HepG2 (cell line): ENCODE measurements around the gene AP2B1. TPM values are rescaled to one million over a fixed set of nuclear protein-coding genes. Genes with fewer than 3 reads are reported as not detected.

Source experiments
- ATAC-seq: fragments of 200-7000 bp; cut with Tn5 transposase; 3 replicates; pipeline ENCODE4 v1.9.1; 2020; ENCODE audit warnings: mild to moderate bottlenecking, moderate library complexity
- BruUV-seq: library from RNA; stranded (reverse); fragments of 400-500 nt; replicated peaks from 2 replicates; lab custom pipeline; 2021; lab: Mats Ljungman, UMichigan
- CTCF ChIA-PET: fragments of 300-600 bp; formaldehyde crosslinking; extraction: SDS; loops from one replicate; lab custom pipeline; 2021; ENCODE audit warnings: low total read pairs, inconsistent platforms, low intra/inter-chr PET ratio; lab: Yijun Ruan, JAX
- POLR2A ChIA-PET: fragments of 350-600 bp; sonication (Branson Sonifier 250); formaldehyde crosslinking; loops from one replicate; lab custom pipeline; 2020; ENCODE audit warnings: antibody characterized with exemption, inconsistent platforms; lab: Yijun Ruan, JAX
- DNase-seq: peaks from one replicate; pipeline ENCODE4 v3.0.0-alpha.2; 2015; ENCODE audit warnings: low spot score
- FAIRE-seq: peaks from 3 replicates; lab custom pipeline; 2011; peaks lifted over from hg19 to GRCh38; lab: Jason Lieb, UNC
- H2AFZ ChIP-seq: one replicate; pipeline ENCODE4 v1.6.1; 2011; ENCODE audit warnings: low read length, inconsistent platforms
- H3K27ac ChIP-seq: fragments of 300-600 bp; 3 replicates; pipeline ENCODE4 v1.8.0; 2011; ENCODE audit warnings: mixed run types, mild to moderate bottlenecking, mixed read lengths, low read length, inconsistent platforms; ENCODE audit not compliant: insufficient read depth; ENCODE audit errors: extremely low read length
- H3K27me3 ChIP-seq, 2 experiments: fragments of 200-600 bp in 1 of 2; 2 replicates in 1 of 2; 3 replicates in 1 of 2; pipeline versions ENCODE4 v1.6.0 to v1.8.0; 2011; ENCODE audit warnings: low read length in 2 of 2, mild to moderate bottlenecking in 2 of 2, moderate library complexity in 2 of 2, inconsistent platforms in 1 of 2; ENCODE audit not compliant: insufficient read depth in 2 of 2, control insufficient read depth in 1 of 2
- H3K36me3 ChIP-seq, 2 experiments: fragments of 200-600 bp in 1 of 2; replicated peaks in 1 of 2; 2 replicates in 1 of 2; 3 replicates in 1 of 2; pipeline versions ENCODE4 v1.5.1 to v1.8.0; 2011; ENCODE audit warnings: low read length in 2 of 2, inconsistent platforms in 1 of 2; ENCODE audit not compliant: insufficient read depth in 2 of 2, control insufficient read depth in 1 of 2
- H3K4me1 ChIP-seq: 2 replicates; pipeline ENCODE4 v1.5.1; 2012; ENCODE audit warnings: low read length, inconsistent platforms; ENCODE audit not compliant: insufficient read depth
- H3K4me2 ChIP-seq: 2 replicates; pipeline ENCODE4 v1.6.0; 2011; ENCODE audit warnings: low read depth, low read length, inconsistent platforms
- H3K4me3 ChIP-seq, 3 experiments: fragments of 200-600 bp in 1 of 3; sonication (generic), shearing (Covaris generic) in 1 of 3; replicated peaks in 1 of 3; 2 replicates each; pipeline ENCODE4 v1.5.1; 2011 to 2016; ENCODE audit warnings: low read length in 3 of 3, inconsistent platforms in 2 of 3, low read depth in 2 of 3, mild to moderate bottlenecking in 2 of 3, control low read depth in 1 of 3, mixed read lengths in 1 of 3; ENCODE audit not compliant: insufficient read depth in 1 of 3
- H3K79me2 ChIP-seq: one replicate; pipeline ENCODE4 v1.6.1; 2011; ENCODE audit warnings: low read length, inconsistent platforms; ENCODE audit not compliant: insufficient read depth
- H3K9ac ChIP-seq: 2 replicates; pipeline ENCODE4 v1.6.0; 2011; ENCODE audit warnings: mild to moderate bottlenecking, low read depth, low read length, inconsistent platforms; ENCODE audit not compliant: insufficient read depth
- H3K9me3 ChIP-seq: 2 replicates; pipeline ENCODE4 v1.5.1; 2012; ENCODE audit warnings: mild to moderate bottlenecking, low read length
- H4K20me1 ChIP-seq: 2 replicates; pipeline ENCODE4 v1.6.0; 2011; ENCODE audit warnings: inconsistent platforms, mild to moderate bottlenecking, low read length, moderate library complexity; ENCODE audit not compliant: insufficient read depth
- CHCHD3 ChIP-seq: sonication (generic); formaldehyde crosslinking; IDR thresholded peaks from 2 replicates; pipeline ENCODE4 v1.8.0; 2022; ENCODE audit warnings: mild to moderate bottlenecking, missing genetic modification reagents, moderate library complexity
- HDAC1 ChIP-seq: sonication (generic); formaldehyde crosslinking; IDR thresholded peaks from 2 replicates; pipeline ENCODE4 v1.5.1; 2020; ENCODE audit warnings: mild to moderate bottlenecking, missing genetic modification reagents
- HMGA1 ChIP-seq: sonication (generic); formaldehyde crosslinking; conservative IDR thresholded peaks from 2 replicates; pipeline ENCODE4 v1.4.0; 2020; ENCODE audit warnings: missing genetic modification reagents
- KDM1A ChIP-seq: IDR thresholded peaks from 2 replicates; pipeline ENCODE4 v1.6.1; 2016; ENCODE audit warnings: missing compliant biosample characterization
- RFX3 ChIP-seq: IDR thresholded peaks from 2 replicates; pipeline ENCODE4 v1.6.1; 2016; ENCODE audit warnings: missing biosample characterization, missing genetic modification reagents
- RNF219 ChIP-seq: sonication (generic); formaldehyde crosslinking; IDR thresholded peaks from 2 replicates; pipeline ENCODE4 v1.5.0; 2020; ENCODE audit warnings: mild to moderate bottlenecking, missing genetic modification reagents
- SNAPC4 ChIP-seq: sonication (generic); formaldehyde crosslinking; IDR thresholded peaks from 2 replicates; pipeline ENCODE4 v1.4.0; 2020; ENCODE audit warnings: mild to moderate bottlenecking, missing genetic modification reagents
- TEAD2 ChIP-seq: sonication (generic); formaldehyde crosslinking; IDR thresholded peaks from 2 replicates; pipeline ENCODE4 v1.9.0; 2021; ENCODE audit warnings: missing genetic modification reagents
- XRCC5 ChIP-seq: fragments of 200-400 bp; formaldehyde crosslinking; optimal IDR thresholded peaks from 2 replicates; pipeline ENCODE3; 2017; ENCODE audit warnings: mild to moderate bottlenecking, low read length
- ZFP36L1 ChIP-seq: sonication (generic); formaldehyde crosslinking; IDR thresholded peaks from 2 replicates; pipeline ENCODE4 v1.8.0; 2022; ENCODE audit warnings: mild to moderate bottlenecking, missing genetic modification reagents, moderate library complexity
- ZNF317 ChIP-seq: sonication (generic); formaldehyde crosslinking; IDR thresholded peaks from 2 replicates; pipeline ENCODE4 v1.5.0; 2020; ENCODE audit warnings: mild to moderate bottlenecking, missing genetic modification reagents
- ZNF574 ChIP-seq: sonication (generic); formaldehyde crosslinking; IDR thresholded peaks from 2 replicates; pipeline ENCODE4 v1.4.0; 2020; ENCODE audit warnings: missing genetic modification reagents
- WGBS: methylation state at CpG from one replicate; pipeline ENCODE4 v1.1.6; 2017; ENCODE audit warnings: low lambda C conversion rate; 5-methylcytosine and 5-hydroxymethylcytosine counted together
- in situ Hi-C: cut with HindIII; loops from 2 replicates; pipeline ENCODE4 v1.10.0; 2017; ENCODE audit warnings: low pct_unique_long_range_greater_than_20kb; ENCODE audit not compliant: extremely low pct_ligation_motif_present
- intact Hi-C: fragments of 100-400 bp; cut with micrococcal nuclease; formaldehyde crosslinking; loops from one replicate; pipeline ENCODE4 v1.10.0; 2022; ENCODE audit not compliant: unreplicated experiment
- polyA plus RNA-seq, 8 experiments: library from polyadenylated mRNA; depleted of rRNA in 3 of 8; stranded (reverse) in 7 of 8; unstranded in 1 of 8; fragments of >200 nt; fragmentation: Illumina TruSeq in 4 of 8; extraction: Trizol in 4 of 8; gene quantifications; 2 replicates each; pipeline versions ENCODE4 v1.2.1 to v1.2.3, GENCODE V29; 2011 to 2016; ENCODE audit warnings: low read depth in 4 of 8, missing spikeins in 1 of 8, mixed read lengths in 1 of 8; ENCODE audit not compliant: insufficient read depth in 1 of 8
- total RNA-seq, 5 experiments: library from RNA; depleted of rRNA; stranded (reverse); fragments of >200 nt; fragmentation: Illumina TruSeq; extraction: Trizol; gene quantifications; 2 replicates each; pipeline ENCODE4 v1.2.3, GENCODE V29; 2016; ENCODE audit warnings: low read depth in 1 of 5

The AP2B1 gene
- total and polyA plus RNA-seq, 2 of the 13 experiments (the other 11 are each of a cell fraction or from before 2014, with no cell fraction given), result 23.8 to 71.3 TPM

GRCh38 chr17:35714988-35715387, 127.9 kb downstream of the AP2B1 start:
- in situ Hi-C loops (loop anchor here (25.0 kb wide), 1 partner anchor 97 kb away; the partner anchor contains the start of gene TAF15), intact Hi-C loops (no loop called here)
- DNase-seq, result no peak
- Histone ChIP-seq H3K4me3 (no peak overlapping the region), H3K4me1 (peaks cover 16% of the 10 kb centered on the region), H3K36me3 (peaks cover 8 to 37% of the 10 kb centered on the region in 2 experiments; a peak in 4 of 5 replicates), H4K20me1 (no peaks in the 10 kb centered on the region), H3K27ac (no peak overlapping the region), H2AFZ (no peak overlapping the region), H3K4me2 (no peak overlapping the region), H3K27me3 (no peaks in the 10 kb centered on the region), H3K9me3 (no peaks in the 10 kb centered on the region)
- ATAC-seq, result no peak
- ChIA-PET POLR2A (no interaction called here), CTCF (no interaction called here)
- WGBS, result 88% methylated on average over 2 of the region's 2 CpGs
- BruUV-seq, result no TSS peak
- TF ChIP-seq ZFP36L1, result no peak
- no peak for TF ChIP-seq HDAC1 (CRISPR knock-in tag)
- TF ChIP-seq RFX3, result no peak
- no peak for TF ChIP-seq RNF219
- TF ChIP-seq HMGA1, result no peak
- no peak for TF ChIP-seq ZNF317 (CRISPR knock-in tag)
- no peak for TF ChIP-seq CHCHD3
- no peak for TF ChIP-seq SNAPC4
- no peak for TF ChIP-seq XRCC5
- no peak for TF ChIP-seq TEAD2
- no peak for TF ChIP-seq KDM1A (CRISPR knock-in tag)
- no peak for TF ChIP-seq ZNF574 (CRISPR knock-in tag)
- TF ChIP-seq, all 625 proteins: peak for 0
- H3K79me2 ChIP-seq, result no peaks in the 10 kb centered on the region
- no peak overlapping the region for H3K9ac ChIP-seq
- no peak for FAIRE-seq
